T-cell (primary cell): ENCODE measurements around the gene CCNB1. TPM values are rescaled to one million over a fixed set of nuclear protein-coding genes. Genes with fewer than 3 reads are reported as not detected.
"Not testable (repeated sequence)": the region's sequence is repeated elsewhere in the genome, so short reads cannot be mapped to it uniquely, and the experiment has no call there.

ENCODE experiments used
- ATAC-seq, 4 experiments: fragments of 200-7000 bp in 3 of 4; fragments of 150-1000 bp in 1 of 4; cut with Tn5 transposase; replicated peaks in 1 of 4; 1 replicate in 3 of 4; 2 replicates in 1 of 4; pipeline ENCODE4 v1.10.0; 2021; ENCODE audit warnings: moderate library complexity in 3 of 4, mild to moderate bottlenecking in 2 of 4, moderate number of reproducible peaks in 1 of 4
- CTCF ChIA-PET, 2 donors: fragments of 300-600 bp; sonication (Branson Sonifier 250); formaldehyde crosslinking; loops; one replicate each; lab custom pipeline; 2022; ENCODE audit warnings: antibody characterized with exemption in 2 of 2; lab: Charles Lee
- POLR2A ChIA-PET, 2 donors: fragments of 300-600 bp; sonication (Branson Sonifier 250); formaldehyde crosslinking; loops; one replicate each; lab custom pipeline; 2022; ENCODE audit warnings: antibody characterized with exemption in 2 of 2; lab: Charles Lee
- DNase-seq, 35 experiments: peaks; one replicate each; pipeline versions ENCODE4 v3.0.0 to v3.0.0-alpha.2; 2013 to 2023
- H3K27ac ChIP-seq: one replicate; pipeline ENCODE4 v1.5.1; 2013; ENCODE audit warnings: low read length
- H3K27me3 ChIP-seq, 2 experiments: replicated peaks in 1 of 2; 1 replicate in 1 of 2; 2 replicates in 1 of 2; pipeline versions ENCODE4 v1.6.1 to v1.7.0; 2013; ENCODE audit warnings: low read length in 1 of 2, mixed read lengths in 1 of 2; ENCODE audit not compliant: control insufficient read depth in 2 of 2, insufficient read depth in 2 of 2; ENCODE audit errors: extremely low read depth in 1 of 2
- H3K36me3 ChIP-seq, 2 donors: 1 replicate in 1 of 2; 2 replicates in 1 of 2; pipeline versions ENCODE4 v1.6.1 to v1.7.0; 2013; ENCODE audit warnings: low read length in 1 of 2; ENCODE audit not compliant: control insufficient read depth in 2 of 2, insufficient read depth in 1 of 2; ENCODE audit errors: extremely low read depth in 1 of 2
- H3K4me1 ChIP-seq, 2 experiments: 1 replicate in 1 of 2; 2 replicates in 1 of 2; pipeline versions ENCODE4 v1.6.1 to v1.7.0; 2013; ENCODE audit warnings: low read length in 2 of 2, mixed read lengths in 1 of 2; ENCODE audit not compliant: insufficient read depth in 2 of 2, control insufficient read depth in 1 of 2; ENCODE audit errors: extremely low read depth in 1 of 2
- H3K4me3 ChIP-seq, 2 donors: 1 replicate in 1 of 2; 2 replicates in 1 of 2; pipeline versions ENCODE4 v1.5.1 to v1.7.0; 2013; ENCODE audit warnings: mild to moderate bottlenecking in 2 of 2, low read length in 1 of 2, moderate library complexity in 1 of 2; ENCODE audit not compliant: control insufficient read depth in 1 of 2; ENCODE audit errors: extremely low read depth in 1 of 2
- H3K9me3 ChIP-seq: 2 replicates; pipeline ENCODE4 v1.7.0; 2013
- H3K27ac Mint-ChIP-seq, 2 donors: one replicate each; pipeline ENCODE4 v1.8.0; 2020 to 2021; ENCODE audit warnings: mild to moderate bottlenecking in 2 of 2, mixed read lengths in 2 of 2
- H3K27me3 Mint-ChIP-seq, 2 donors: one replicate each; pipeline ENCODE4 v1.8.0; 2021 to 2022; ENCODE audit warnings: mixed read lengths in 2 of 2
- H3K36me3 Mint-ChIP-seq: one replicate; pipeline ENCODE4 v1.8.0; 2021; ENCODE audit warnings: mixed read lengths
- H3K4me1 Mint-ChIP-seq, 3 donors: one replicate each; pipeline ENCODE4 v1.8.0; 2020 to 2022; ENCODE audit warnings: mixed read lengths in 3 of 3, mild to moderate bottlenecking in 1 of 3
- H3K4me3 Mint-ChIP-seq, 3 donors: one replicate each; pipeline ENCODE4 v1.8.0; 2020 to 2022; ENCODE audit warnings: mild to moderate bottlenecking in 3 of 3, mixed read lengths in 3 of 3, moderate library complexity in 3 of 3
- H3K9me3 Mint-ChIP-seq, 3 donors: one replicate each; pipeline ENCODE4 v1.8.0; 2020 to 2022; ENCODE audit warnings: mixed read lengths in 3 of 3
- WGBS: methylation state at CpG from one replicate; pipeline ENCODE4 v1.1.5; 2013; ENCODE audit warnings: missing lambda C conversion rate; ENCODE audit not compliant: insufficient coverage; 5-methylcytosine and 5-hydroxymethylcytosine counted together
- total RNA-seq, 35 experiments: library from RNA in 6 of 35; stranded (reverse) in 6 of 35; fragments of 120-200 nt in 1 of 35; gene quantifications; one replicate each; pipeline versions ENCODE4 v1.2.1 to v1.2.4 and lab custom pipeline; 2013 to 2026

Gene CCNB1
- total RNA-seq, 5 donors from 2014 or later (not counting 1 experiment from before 2014, with no cell fraction given), result 1.6 to 4.1 (median 3.4) TPM

GRCh38 chr5:69137208-69137607 lies 29.7 kb upstream of the CCNB1 start:
- H3K4me1 ChIP-seq, H3K27ac ChIP-seq, H3K27me3 Mint-ChIP-seq, DNase-seq, CTCF ChIA-PET, H3K27me3 ChIP-seq, POLR2A ChIA-PET, H3K27ac Mint-ChIP-seq, ATAC-seq, H3K4me3 Mint-ChIP-seq, H3K4me1 Mint-ChIP-seq, H3K36me3 ChIP-seq, H3K9me3 ChIP-seq, H3K4me3 ChIP-seq: not testable (repeated sequence)
- peaks cover 10% of the 10 kb centered on the region for H3K36me3 Mint-ChIP-seq
- H3K9me3 Mint-ChIP-seq, result peaks cover 0 to 14% (median 3%) of the 10 kb centered on the region in 3 donors
- WGBS, result no CpG with 5 or more reads among the region's 1 CpG

- no peaks in the 10 kb centered on the region for H3K27me3 ChIP-seq
- POLR2A ChIA-PET, result no interaction called here
- no peaks in the 10 kb centered on the region for H3K4me1 ChIP-seq
- ATAC-seq, result no peak
- H3K36me3 ChIP-seq, result no peaks in the 10 kb centered on the region
- H3K27me3 Mint-ChIP-seq, result no peaks in the 10 kb centered on the region
- no peak overlapping the region for H3K4me3 Mint-ChIP-seq
- H3K27ac ChIP-seq, result no peak overlapping the region
- CTCF ChIA-PET, result no interaction called here
- peaks cover 10% of the 10 kb centered on the region for H3K36me3 Mint-ChIP-seq
- no peaks in the 10 kb centered on the region for H3K4me1 Mint-ChIP-seq
- peaks cover 0 to 14% (median 3%) of the 10 kb centered on the region in 3 donors for H3K9me3 Mint-ChIP-seq
- no peaks in the 10 kb centered on the region for H3K9me3 ChIP-seq
- no peak for DNase-seq
- no peak overlapping the region for H3K4me3 ChIP-seq
- WGBS, result 100% methylated on average over 2 of the region's 5 CpGs
- no peak overlapping the region for H3K27ac Mint-ChIP-seq
Observed at GRCh38 chr5:69137807-69138206, 29.1 kb upstream of the CCNB1 start.

GRCh38 chr5:69138766-69139165 lies 28.2 kb upstream of the CCNB1 start:
- no peaks in the 10 kb centered on the region for H3K9me3 ChIP-seq
- no peak overlapping the region for H3K4me3 Mint-ChIP-seq
- DNase-seq, result no peak
- H3K27ac ChIP-seq, result no peak overlapping the region
- H3K9me3 Mint-ChIP-seq, result peaks cover 0 to 14% (median 3%) of the 10 kb centered on the region in 3 donors
- ChIA-PET POLR2A (no interaction called here), CTCF (no interaction called here)
- H3K4me1 ChIP-seq, result no peaks in the 10 kb centered on the region
- H3K4me3 ChIP-seq, result no peak overlapping the region
- H3K36me3 ChIP-seq, result no peaks in the 10 kb centered on the region
- no peak overlapping the region for H3K27ac Mint-ChIP-seq
- no peaks in the 10 kb centered on the region for H3K4me1 Mint-ChIP-seq
- H3K27me3 Mint-ChIP-seq, result no peaks in the 10 kb centered on the region
- peaks cover 4% of the 10 kb centered on the region for H3K36me3 Mint-ChIP-seq
- WGBS, result no CpG with 5 or more reads among the region's 1 CpG
- ATAC-seq, result no peak
- no peaks in the 10 kb centered on the region for H3K27me3 ChIP-seq

GRCh38 chr5:69140239-69140638 lies 26.7 kb upstream of the CCNB1 start:
- DNase-seq, result not testable (repeated sequence)

GRCh38 chr5:69140827-69141226 lies 26.1 kb upstream of the CCNB1 start:
- H3K27me3 Mint-ChIP-seq, result no peaks in the 10 kb centered on the region
- no peaks in the 10 kb centered on the region for H3K9me3 ChIP-seq
- H3K9me3 Mint-ChIP-seq, result peaks cover 0 to 14% (median 3%) of the 10 kb centered on the region in 3 donors
- H3K27ac Mint-ChIP-seq, result no peak overlapping the region
- DNase-seq (no peak), ATAC-seq (no peak)
- no peaks in the 10 kb centered on the region for H3K4me1 ChIP-seq
- H3K27ac ChIP-seq, result no peak overlapping the region
- POLR2A ChIA-PET, result interaction anchor here in 1 of 2 donors (0.6 kb wide), 1 partner anchor 103 kb away, joined by 3 read pairs; no protein-coding TSS in a partner anchor
- CTCF ChIA-PET, result no interaction called here
- H3K27me3 ChIP-seq, result no peaks in the 10 kb centered on the region
- peaks cover 2% of the 10 kb centered on the region for H3K36me3 Mint-ChIP-seq
- 67% methylated on average over 1 of the region's 1 CpG for WGBS
- no peak overlapping the region for H3K4me3 Mint-ChIP-seq
- H3K36me3 ChIP-seq, result no peaks in the 10 kb centered on the region
- no peak overlapping the region for H3K4me3 ChIP-seq
- no peaks in the 10 kb centered on the region for H3K4me1 Mint-ChIP-seq

More at GRCh38 chr5:69140239-69140638, 26.7 kb upstream of the CCNB1 start:
- ATAC-seq, H3K36me3 ChIP-seq, H3K36me3 Mint-ChIP-seq, H3K4me1 Mint-ChIP-seq, H3K4me1 ChIP-seq, H3K27ac ChIP-seq, H3K27me3 Mint-ChIP-seq, H3K9me3 ChIP-seq, H3K4me3 Mint-ChIP-seq, H3K27me3 ChIP-seq, H3K4me3 ChIP-seq, H3K27ac Mint-ChIP-seq: not testable (repeated sequence)
- H3K9me3 Mint-ChIP-seq, result peaks cover 0 to 14% (median 3%) of the 10 kb centered on the region in 3 donors
- 100% methylated on average over 2 of the region's 4 CpGs for WGBS
- ChIA-PET CTCF (interaction anchor here in 1 of 2 donors (0.5 kb wide), 1 partner anchor 227 kb away, joined by 3 read pairs; no protein-coding TSS in a partner anchor), POLR2A (interaction anchor here in 1 of 2 donors (0.6 kb wide), 1 partner anchor 102 kb away, joined by 3 read pairs; no protein-coding TSS in a partner anchor)

- H3K27ac Mint-ChIP-seq, DNase-seq, POLR2A ChIA-PET, H3K4me1 ChIP-seq, H3K4me3 ChIP-seq, H3K27me3 ChIP-seq, H3K4me3 Mint-ChIP-seq, H3K27me3 Mint-ChIP-seq, ATAC-seq, H3K9me3 ChIP-seq, CTCF ChIA-PET, H3K4me1 Mint-ChIP-seq, H3K36me3 ChIP-seq, H3K36me3 Mint-ChIP-seq, H3K27ac ChIP-seq, H3K9me3 Mint-ChIP-seq: not testable (repeated sequence)
- WGBS, result no CpG with 5 or more reads among the region's 7 CpGs
Observed at GRCh38 chr5:69148576-69148975, 18.4 kb upstream of the CCNB1 start.
